ENCODE measurements around the gene IQSEC1. TPM values are rescaled to one million over a fixed set of nuclear protein-coding genes. Genes with fewer than 3 reads are reported as not detected.

Gene IQSEC1
- total RNA-seq, 1 donor from 2014 or later = 29.5 TPM

GRCh38 chr3:13080591-13080990 is 7.4 kb upstream of the IQSEC1 start:
- H3K9me3 ChIP-seq (ENCODE audit: insufficient read depth, low read depth, low read length) = no peaks in the 10 kb centered on the region
- no peak overlapping the region for H3K4me3 ChIP-seq (ENCODE audit: insufficient read depth, low read depth, low read length)
- no peaks in the 10 kb centered on the region for H3K79me2 ChIP-seq (ENCODE audit: insufficient read depth, low read length)
- H3K36me3 ChIP-seq (ENCODE audit: insufficient read depth, low read length) = no peaks in the 10 kb centered on the region
- H3K36me3 Mint-ChIP-seq (ENCODE audit: low read depth, unreplicated experiment) = no peaks in the 10 kb centered on the region
- no peak overlapping the region for H3K9ac ChIP-seq (ENCODE audit: low read length)
- H3K4me1 ChIP-seq (ENCODE audit: insufficient read depth, low read length) = no peaks in the 10 kb centered on the region
- H3K4me3 Mint-ChIP-seq (ENCODE audit: unreplicated experiment) = no peak overlapping the region
- peaks cover 24% of the 10 kb centered on the region for H3K27me3 ChIP-seq (ENCODE audit: insufficient read depth, low read length)
- no peak for DNase-seq (ENCODE audit: low read depth)
- H3K9me3 Mint-ChIP-seq (ENCODE audit: unreplicated experiment) = no peaks in the 10 kb centered on the region
- no peak for FAIRE-seq
- peaks cover 24% of the 10 kb centered on the region for H3K4me1 Mint-ChIP-seq (ENCODE audit: low read depth, unreplicated experiment)
- H3K27ac ChIP-seq (ENCODE audit: low read depth, low read length) = no peak overlapping the region
- no peak overlapping the region for H2AFZ ChIP-seq (ENCODE audit: low read depth, low read length)
- H4K20me1 ChIP-seq (ENCODE audit: insufficient read depth, low read length) = no peaks in the 10 kb centered on the region
- H3K27ac Mint-ChIP-seq (ENCODE audit: unreplicated experiment) = no peak overlapping the region
- H3K27me3 Mint-ChIP-seq (ENCODE audit: low read depth, unreplicated experiment) = peaks cover 39% of the 10 kb centered on the region
- no peak for TF ChIP-seq EZH2 (IDR thresholded peaks at IDR 0.05; ENCODE audit: insufficient read depth, low read length)
- no peak for TF ChIP-seq CTCF (IDR thresholded peaks at IDR 0.05; ENCODE audit: insufficient read depth, low read depth, low read length)
- H3K4me2 ChIP-seq (ENCODE audit: low read length) = no peak overlapping the region

- no peaks in the 10 kb centered on the region for H4K20me1 ChIP-seq (ENCODE audit: insufficient read depth, low read length)
- H3K36me3 ChIP-seq (ENCODE audit: insufficient read depth, low read length) = no peaks in the 10 kb centered on the region
- H3K27ac Mint-ChIP-seq (ENCODE audit: unreplicated experiment) = no peak overlapping the region
- peaks cover 29% of the 10 kb centered on the region for H3K27me3 ChIP-seq (ENCODE audit: insufficient read depth, low read length)
- no peak overlapping the region for H3K4me2 ChIP-seq (ENCODE audit: low read length)
- no peak overlapping the region for H3K9ac ChIP-seq (ENCODE audit: low read length)
- no peak overlapping the region for H2AFZ ChIP-seq (ENCODE audit: low read depth, low read length)
- no peak overlapping the region for H3K4me3 ChIP-seq (ENCODE audit: insufficient read depth, low read depth, low read length)
- no peaks in the 10 kb centered on the region for H3K4me1 ChIP-seq (ENCODE audit: insufficient read depth, low read length)
- H3K9me3 ChIP-seq (ENCODE audit: insufficient read depth, low read depth, low read length) = no peaks in the 10 kb centered on the region
- no peaks in the 10 kb centered on the region for H3K79me2 ChIP-seq (ENCODE audit: insufficient read depth, low read length)
- H3K4me1 Mint-ChIP-seq (ENCODE audit: low read depth, unreplicated experiment) = peaks cover 24% of the 10 kb centered on the region
- no peak for DNase-seq (ENCODE audit: low read depth)
- no peak for FAIRE-seq
- H3K27me3 Mint-ChIP-seq (ENCODE audit: low read depth, unreplicated experiment) = peaks cover 41% of the 10 kb centered on the region
- no peak overlapping the region for H3K27ac ChIP-seq (ENCODE audit: low read depth, low read length)
- peaks cover 3% of the 10 kb centered on the region for H3K9me3 Mint-ChIP-seq (ENCODE audit: unreplicated experiment)
- no peak overlapping the region for H3K4me3 Mint-ChIP-seq (ENCODE audit: unreplicated experiment)
- no peaks in the 10 kb centered on the region for H3K36me3 Mint-ChIP-seq (ENCODE audit: low read depth, unreplicated experiment)
- TF ChIP-seq EZH2 (IDR thresholded peaks at IDR 0.05; ENCODE audit: insufficient read depth, low read length) = no peak
- TF ChIP-seq CTCF (IDR thresholded peaks at IDR 0.05; ENCODE audit: insufficient read depth, low read depth, low read length) = no peak
These were observed 6.8 kb upstream of the IQSEC1 start for GRCh38 chr3:13080026-13080425.

- DNase-seq (ENCODE audit: low read depth) (no peak), FAIRE-seq (no peak)
- H3K4me1 ChIP-seq (ENCODE audit: insufficient read depth, low read length) = no peaks in the 10 kb centered on the region
- no peak overlapping the region for H3K9ac ChIP-seq (ENCODE audit: low read length)
- no peaks in the 10 kb centered on the region for H3K36me3 Mint-ChIP-seq (ENCODE audit: low read depth, unreplicated experiment)
- H3K4me3 Mint-ChIP-seq (ENCODE audit: unreplicated experiment) = no peak overlapping the region
- no peaks in the 10 kb centered on the region for H3K9me3 ChIP-seq (ENCODE audit: insufficient read depth, low read depth, low read length)
- no peak overlapping the region for H3K27ac Mint-ChIP-seq (ENCODE audit: unreplicated experiment)
- peaks cover 4% of the 10 kb centered on the region for H3K9me3 Mint-ChIP-seq (ENCODE audit: unreplicated experiment)
- peaks cover 24% of the 10 kb centered on the region for H3K4me1 Mint-ChIP-seq (ENCODE audit: low read depth, unreplicated experiment)
- no peak overlapping the region for H3K27ac ChIP-seq (ENCODE audit: low read depth, low read length)
- H3K27me3 Mint-ChIP-seq (ENCODE audit: low read depth, unreplicated experiment) = peaks cover 41% of the 10 kb centered on the region
- no peaks in the 10 kb centered on the region for H4K20me1 ChIP-seq (ENCODE audit: insufficient read depth, low read length)
- no peak overlapping the region for H3K4me3 ChIP-seq (ENCODE audit: insufficient read depth, low read depth, low read length)
- no peak for TF ChIP-seq CTCF (IDR thresholded peaks at IDR 0.05; ENCODE audit: insufficient read depth, low read depth, low read length)
- TF ChIP-seq EZH2 (IDR thresholded peaks at IDR 0.05; ENCODE audit: insufficient read depth, low read length) = no peak
- H2AFZ ChIP-seq (ENCODE audit: low read depth, low read length) = no peak overlapping the region
- no peaks in the 10 kb centered on the region for H3K79me2 ChIP-seq (ENCODE audit: insufficient read depth, low read length)
- peaks cover 34% of the 10 kb centered on the region for H3K27me3 ChIP-seq (ENCODE audit: insufficient read depth, low read length)
- no peaks in the 10 kb centered on the region for H3K36me3 ChIP-seq (ENCODE audit: insufficient read depth, low read length)
- H3K4me2 ChIP-seq (ENCODE audit: low read length) = no peak overlapping the region
These were observed 6.3 kb upstream of the IQSEC1 start for GRCh38 chr3:13079510-13079909.
